ENCODE data around the gene MARCHF3.
"Not testable (repeated sequence)": the region's sequence is repeated elsewhere in the genome, so short reads cannot be mapped to it uniquely, and the experiment has no call there.

Gene MARCHF3

DNA sequence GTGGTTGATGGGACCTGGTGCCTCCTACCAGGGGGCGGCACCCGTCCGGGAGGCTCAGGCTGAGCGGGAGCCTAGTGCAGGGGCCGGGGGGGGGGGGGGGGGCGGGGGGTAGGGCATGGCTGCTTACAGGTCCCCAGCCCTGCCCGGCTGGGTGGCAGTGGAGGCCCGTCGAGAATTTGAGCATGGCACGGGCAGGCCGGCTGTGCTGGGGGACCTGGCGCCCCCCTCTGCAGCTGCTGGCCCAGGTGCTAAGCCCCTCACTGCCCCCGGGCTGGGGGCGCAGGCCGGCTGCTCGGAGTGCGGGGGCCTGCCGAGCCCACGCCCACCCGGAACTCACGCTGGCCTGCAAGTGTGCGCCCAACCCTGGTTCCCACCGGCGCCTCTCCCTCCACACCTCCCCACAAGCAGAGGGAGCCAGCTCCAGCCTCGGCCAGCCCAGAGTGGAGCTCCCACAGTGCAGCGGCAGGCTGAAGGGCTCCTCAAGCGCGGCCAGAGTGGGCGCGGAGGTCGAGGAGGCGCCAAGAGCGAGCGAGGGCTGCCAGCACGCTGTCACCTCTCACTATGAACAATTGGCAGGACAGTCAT lies 175.7 kb downstream of the MARCHF3 start:
- FAIRE-seq (no peak), DNase-seq (ENCODE audit: insufficient read length, low spot score) (no peak)

DNA sequence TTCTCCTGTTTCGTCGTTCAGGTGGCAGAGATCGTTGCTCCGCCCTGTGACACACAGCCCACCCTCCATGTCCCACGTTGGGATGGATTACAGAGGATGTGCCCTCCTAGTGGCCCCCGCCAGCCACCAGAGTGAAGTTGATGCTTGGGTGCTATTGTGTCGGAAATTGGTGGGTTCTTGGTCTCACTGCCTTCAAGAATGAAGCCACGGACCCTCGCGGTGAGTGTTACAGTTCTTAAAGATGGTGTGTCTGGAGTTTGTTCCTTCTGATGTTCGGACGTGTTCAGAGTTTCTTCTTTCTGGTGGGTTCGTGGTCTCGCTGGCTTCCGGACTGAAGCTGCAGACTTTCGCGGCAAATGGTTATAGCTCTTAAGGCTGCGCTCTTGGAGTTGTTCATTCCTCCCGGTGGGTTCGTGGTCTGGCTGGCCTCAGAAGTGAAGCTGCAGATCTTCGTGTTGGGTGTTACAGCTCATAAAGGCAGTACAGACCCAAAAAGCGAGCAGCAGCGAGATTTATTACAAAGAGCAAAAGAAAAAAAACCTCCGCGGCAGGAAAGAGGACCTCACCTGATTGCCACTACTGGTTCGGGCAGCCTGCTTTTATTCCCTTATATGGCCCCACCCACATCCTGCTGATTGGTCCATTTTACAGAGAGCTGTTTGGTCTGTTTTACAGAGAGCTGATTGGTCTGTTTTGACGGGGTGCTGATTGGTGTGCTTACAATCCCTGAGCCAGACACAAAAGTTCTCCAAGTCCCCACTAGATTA lies 176.6 kb downstream of the MARCHF3 start:
- not testable (repeated sequence) for FAIRE-seq; DNase-seq (ENCODE audit: insufficient read length, low spot score)

DNA sequence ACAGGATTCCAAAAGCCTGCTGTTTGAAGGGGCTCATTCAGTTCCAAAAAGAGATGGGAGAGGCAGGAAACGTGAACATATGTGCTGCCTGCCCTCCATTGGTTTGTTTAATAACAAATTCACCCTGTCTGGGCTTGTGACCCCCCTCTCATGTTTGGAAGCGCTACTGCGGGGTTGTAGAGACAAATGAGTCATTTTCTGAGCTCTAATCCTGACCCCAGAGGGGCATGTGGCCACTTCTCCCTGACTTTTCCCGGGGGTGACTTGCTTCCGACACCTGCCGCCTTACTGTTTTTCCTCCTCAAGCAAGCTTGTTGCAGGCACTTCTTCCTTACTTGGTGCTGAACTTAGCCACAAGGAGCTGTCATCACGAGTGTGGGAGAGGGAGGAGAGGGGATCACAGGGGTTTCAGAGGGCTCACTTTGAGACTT lies 177.5 kb downstream of the MARCHF3 start:
- no peak for FAIRE-seq

DNA sequence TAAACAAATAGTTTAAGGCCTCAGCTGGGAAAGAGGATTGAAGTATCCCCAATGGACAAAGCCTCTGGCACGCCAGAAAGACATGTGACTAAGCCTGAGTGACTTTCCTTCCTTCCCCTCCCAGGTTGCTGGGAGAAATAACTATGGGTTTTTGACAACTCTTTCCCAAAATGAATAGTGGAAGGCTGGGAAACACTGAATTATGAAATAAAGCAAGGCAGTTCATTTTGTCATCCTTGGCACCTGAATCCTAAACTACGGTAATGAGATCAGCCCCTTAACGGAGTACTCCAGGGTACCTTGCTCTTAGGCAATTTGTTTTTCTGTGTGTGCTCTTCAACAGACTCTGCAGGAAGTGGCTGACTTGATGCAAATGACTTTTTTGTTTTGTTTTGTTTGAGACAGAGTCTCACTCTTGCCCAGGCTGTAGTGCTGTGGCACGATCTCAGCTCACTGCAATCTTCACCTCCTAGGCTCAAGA lies 178.2 kb downstream of the MARCHF3 start:
- DNase-seq (ENCODE audit: insufficient read length, low spot score) (no peak), FAIRE-seq (peak; percentile 86)

More for the DNA sequence above, 177.5 kb downstream of the MARCHF3 start:
- no peak for DNase-seq (ENCODE audit: insufficient read length, low spot score)

DNA sequence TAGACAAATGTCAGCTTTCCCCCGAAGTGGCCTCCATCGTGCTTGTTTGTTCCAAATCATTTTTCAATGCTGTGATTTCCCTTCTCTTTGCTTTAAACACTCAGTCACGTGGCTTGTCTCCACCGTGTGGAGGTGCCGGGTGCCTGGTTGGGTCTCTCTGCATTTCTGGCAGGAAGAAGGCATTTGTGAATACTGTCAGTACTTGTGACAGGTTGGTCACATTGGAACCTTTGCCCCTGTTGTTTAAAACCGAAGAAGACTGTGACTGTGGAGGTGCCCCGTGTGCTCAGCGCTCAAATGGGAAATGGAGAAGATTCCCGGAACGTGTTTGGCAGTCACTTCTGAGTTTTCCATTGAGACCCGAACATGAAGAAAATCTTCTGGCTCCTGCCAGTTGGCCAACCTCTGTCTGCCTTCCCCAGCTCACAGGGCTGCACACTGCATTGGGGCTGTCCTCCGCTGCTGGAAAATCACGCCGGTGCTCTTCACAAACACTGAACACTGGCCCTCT lies 178.8 kb downstream of the MARCHF3 start:
- no peak for FAIRE-seq
- no peak for DNase-seq (ENCODE audit: insufficient read length, low spot score)

DNA sequence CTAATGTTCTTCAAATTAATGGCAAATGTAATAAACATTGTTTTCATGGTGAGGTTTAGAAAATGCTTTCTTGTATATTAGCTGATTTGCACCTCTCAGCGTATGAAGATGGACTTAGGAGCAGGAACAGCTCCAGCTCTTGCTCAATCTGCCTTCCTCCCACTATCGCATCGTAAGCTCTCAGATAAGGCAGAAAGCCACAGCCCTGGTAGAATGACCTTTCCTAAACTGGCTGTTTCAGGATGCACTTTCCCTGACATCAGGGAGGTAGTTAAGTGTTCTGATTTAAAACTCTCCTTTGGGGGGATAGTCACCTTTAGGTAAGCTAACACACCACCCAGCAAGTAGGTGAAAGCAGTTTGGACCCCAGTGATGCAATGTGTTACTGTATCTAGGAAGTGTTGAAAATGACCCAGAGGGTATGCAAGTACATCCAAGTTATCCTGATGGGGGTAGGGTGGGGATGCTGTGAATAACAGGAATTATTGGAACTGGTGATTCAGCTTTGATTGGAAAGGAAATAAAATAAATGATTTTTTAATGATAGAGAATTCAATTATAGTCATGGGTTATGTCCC lies 181.2 kb downstream of the MARCHF3 start:
- DNase-seq (ENCODE audit: insufficient read length, low spot score) (no peak), FAIRE-seq (no peak)

DNA sequence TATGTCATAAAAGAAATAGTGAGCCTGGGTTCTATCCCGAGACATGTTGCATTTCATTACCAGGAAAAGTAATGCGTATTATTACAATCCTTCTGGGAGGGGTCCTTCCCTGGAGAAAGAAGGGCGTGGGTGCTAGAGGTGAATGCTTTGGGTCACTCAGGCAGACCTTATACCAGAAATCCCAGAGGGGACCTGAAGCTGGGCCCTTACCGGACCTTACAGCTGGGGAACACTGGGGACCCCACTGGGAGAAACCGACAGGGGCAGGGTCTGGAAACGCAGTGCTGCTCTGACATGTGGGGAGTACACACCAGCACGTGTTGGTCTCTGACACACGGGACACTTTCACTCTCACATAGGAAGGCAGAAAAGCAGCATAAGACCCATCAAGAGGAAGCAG lies 182.1 kb downstream of the MARCHF3 start:
- DNase-seq (ENCODE audit: insufficient read length, low spot score) (no peak), FAIRE-seq (no peak)

DNA sequence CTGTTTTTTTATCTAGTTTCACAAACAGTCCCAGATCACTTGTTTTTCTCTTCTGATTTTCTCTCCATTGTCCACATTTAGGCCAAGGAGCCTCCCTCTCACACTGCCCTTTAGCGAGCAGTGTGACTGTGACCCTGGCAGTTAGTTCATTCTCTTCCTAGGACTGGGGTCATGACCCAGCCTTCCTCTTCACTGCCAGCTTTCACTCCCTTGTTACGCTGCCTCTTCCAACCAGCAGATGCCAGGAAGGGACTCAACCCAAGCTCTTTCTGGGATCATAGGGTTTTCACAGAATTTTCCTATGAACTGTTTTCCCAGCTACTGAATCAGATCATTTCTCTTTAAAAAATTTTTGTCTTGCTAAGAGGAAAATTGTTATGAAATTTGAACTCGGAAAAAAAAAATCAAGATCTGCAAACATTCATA lies 182.5 kb downstream of the MARCHF3 start:
- DNase-seq (ENCODE audit: insufficient read length, low spot score): no peak
- no peak for FAIRE-seq

DNA sequence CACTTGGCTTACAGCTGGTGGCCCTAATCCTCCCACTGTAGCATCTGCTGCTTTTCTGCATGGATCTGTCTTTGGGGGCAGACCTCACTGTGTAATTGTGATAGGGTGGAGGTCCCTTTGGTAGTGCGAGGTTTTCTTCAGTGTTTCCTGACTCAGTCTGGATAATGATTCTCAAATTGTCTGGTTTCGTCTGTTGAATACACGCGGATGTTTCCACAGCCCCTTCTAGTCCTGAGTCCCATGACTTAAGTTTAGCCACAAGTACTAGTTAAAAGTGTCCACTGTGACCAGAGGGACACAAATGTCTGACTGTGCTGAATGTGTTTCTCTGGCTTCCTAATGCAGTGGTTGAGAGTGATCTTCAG lies 182.9 kb downstream of the MARCHF3 start:
- FAIRE-seq (no peak), DNase-seq (ENCODE audit: insufficient read length, low spot score) (no peak)

DNA sequence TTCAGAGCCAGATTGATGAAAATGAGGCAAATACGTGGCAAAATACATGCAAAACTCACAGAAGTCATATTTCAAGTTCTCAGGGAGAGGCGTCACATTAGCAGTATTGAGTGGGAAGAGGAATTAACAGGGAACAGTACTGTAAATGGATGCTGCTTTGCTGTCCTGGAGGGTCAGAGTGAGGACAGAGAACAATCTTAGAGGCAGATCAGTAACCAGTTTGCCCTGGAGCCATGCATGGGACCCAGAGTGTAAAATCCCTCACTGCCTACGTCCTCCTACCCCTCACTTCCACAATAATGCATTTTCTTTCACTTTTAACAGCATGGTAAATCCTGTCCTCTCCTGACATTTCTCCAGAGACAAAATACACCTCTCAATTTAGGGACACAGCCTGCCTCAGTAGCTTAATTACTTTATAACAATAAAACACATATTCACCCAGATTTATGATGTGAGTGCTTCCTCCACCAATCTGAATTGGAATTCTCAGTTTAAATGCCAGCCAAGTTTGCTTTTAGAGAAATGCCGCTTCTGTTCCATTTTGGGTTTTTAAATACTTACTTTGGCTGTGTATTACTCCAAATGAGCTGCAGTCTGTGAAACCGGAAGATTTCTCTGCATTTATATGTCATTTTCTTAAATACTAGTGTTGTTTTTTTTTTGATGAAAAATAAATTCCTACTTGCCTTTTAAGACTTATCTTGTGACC lies 183.5 kb downstream of the MARCHF3 start:
- no peak for DNase-seq (ENCODE audit: insufficient read length, low spot score)
- no peak for FAIRE-seq

DNA sequence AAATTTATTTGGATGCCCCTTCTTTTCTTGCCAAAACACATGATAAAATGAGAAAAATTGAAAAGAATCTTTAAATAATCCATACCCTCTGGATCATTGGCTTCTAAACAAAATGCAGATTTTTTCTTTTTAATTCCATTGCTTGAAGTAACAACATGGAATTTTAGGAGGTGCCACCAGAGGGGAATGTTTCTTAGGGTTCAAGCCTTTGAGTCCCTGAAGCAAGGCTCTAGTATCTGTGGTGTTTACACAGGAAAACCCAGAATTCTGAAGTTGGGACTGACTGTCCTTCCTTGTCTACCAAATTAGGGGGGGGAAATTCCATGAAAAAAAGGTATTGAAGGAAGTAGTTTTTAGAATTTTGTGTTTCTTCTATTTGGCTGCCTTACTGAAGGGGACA lies 184.0 kb downstream of the MARCHF3 start:
- peak; percentile 58 for FAIRE-seq
- DNase-seq (ENCODE audit: insufficient read length, low spot score): no peak

DNA sequence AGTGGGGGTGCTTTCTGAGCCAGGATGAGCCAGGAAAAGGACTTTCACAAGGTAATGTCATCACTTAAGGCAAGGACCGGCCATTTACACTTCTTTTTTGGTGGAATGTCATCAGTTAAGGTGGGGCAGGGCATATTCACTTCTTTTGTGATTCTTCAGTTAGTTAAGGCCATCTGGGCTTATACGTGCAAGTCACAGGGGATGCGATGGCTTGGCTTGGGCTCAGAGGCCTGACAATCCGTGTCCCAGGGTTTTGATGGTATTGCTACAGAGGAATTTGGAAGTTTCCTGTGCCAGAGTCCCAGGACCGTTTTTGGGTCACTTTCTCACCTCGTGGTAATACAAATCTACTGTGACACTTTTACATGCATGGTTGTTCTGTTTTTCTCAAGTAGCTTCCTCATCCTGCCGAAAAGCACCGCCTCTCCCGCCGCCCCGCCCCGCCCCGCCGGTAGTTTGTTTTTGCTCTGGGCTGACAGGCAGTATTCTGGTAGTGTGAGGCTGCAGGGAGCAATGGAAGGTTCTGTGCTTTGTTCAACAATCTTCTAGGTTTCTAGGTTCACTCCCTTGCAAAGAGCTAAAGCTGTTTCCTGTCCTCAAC lies 184.8 kb downstream of the MARCHF3 start:
- peak; percentile 44 for DNase-seq (ENCODE audit: insufficient read length, low spot score)
- FAIRE-seq: peak; percentile 76

DNA sequence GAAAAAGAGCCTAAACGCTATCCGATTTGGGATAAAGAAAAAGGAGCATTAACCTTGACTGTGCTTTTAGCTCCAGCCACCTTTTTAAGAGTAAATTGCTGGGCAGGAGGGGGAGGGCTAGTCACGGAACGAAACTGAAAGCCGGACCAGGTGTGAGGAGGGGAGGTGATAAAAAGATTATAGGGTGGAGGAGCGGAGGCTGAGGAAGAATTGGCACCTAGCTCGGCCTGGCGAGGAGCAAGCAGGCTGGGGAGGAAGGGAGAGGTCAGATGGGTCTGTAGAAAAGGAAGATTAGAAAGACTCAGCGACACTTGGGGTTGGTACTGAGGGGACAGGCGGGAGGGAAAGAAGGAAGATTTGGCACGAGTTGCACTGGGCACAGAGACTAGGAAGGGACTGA lies 187.0 kb downstream of the MARCHF3 start:
- not testable (repeated sequence) for DNase-seq (ENCODE audit: insufficient read length, low spot score); FAIRE-seq

DNA sequence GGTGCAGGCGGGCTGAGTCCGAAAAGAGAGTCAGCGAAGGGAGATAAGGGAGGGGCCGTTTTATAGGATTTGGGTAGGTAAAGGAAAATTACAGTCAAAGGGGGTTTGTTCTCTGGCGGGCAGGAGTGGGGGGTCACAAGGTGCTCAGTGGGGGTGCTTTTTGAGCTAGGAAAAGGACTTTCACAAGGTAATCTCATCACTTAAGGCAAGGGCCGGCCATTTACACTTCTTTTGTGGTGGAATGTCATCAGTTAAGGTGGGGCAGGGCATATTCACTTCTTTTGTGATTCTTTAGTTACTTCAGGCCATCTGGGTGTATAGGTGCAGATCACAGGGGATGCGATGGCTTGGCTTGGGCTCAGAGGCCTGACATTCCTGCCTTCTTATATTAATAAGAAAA lies 191.0 kb downstream of the MARCHF3 start:
- DNase-seq (ENCODE audit: insufficient read length, low spot score); FAIRE-seq: not testable (repeated sequence)

DNA sequence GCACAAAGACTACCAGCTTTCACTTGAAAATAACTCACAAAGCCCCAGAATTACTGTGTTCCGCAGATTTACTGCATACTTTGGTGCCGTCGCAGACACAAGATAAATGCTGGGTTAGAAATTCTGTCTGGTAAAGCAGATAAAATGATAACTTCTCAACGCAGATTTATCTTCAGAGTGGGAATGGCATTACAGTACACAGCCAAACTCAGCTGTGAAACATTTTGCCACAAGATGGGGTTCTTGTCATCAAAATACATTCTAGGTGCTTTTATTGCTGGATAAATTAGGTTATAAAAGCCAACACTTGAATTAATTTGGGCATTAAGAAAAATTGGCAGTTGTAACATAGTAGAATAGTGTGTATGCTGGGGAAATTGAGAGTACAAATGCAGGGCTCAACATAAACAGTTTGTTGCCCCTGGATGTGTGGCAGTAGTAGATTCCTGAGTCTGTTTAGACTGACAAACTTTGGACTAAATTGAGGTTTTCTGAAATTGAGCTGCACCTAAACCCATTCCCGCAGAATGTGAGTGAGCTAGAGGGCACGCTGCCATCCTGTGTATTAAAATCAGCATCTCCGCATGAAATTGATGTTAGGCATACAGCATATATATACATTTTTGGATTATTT lies 192.3 kb downstream of the MARCHF3 start:
- FAIRE-seq (peak; percentile 72), DNase-seq (ENCODE audit: insufficient read length, low spot score) (no peak)

DNA sequence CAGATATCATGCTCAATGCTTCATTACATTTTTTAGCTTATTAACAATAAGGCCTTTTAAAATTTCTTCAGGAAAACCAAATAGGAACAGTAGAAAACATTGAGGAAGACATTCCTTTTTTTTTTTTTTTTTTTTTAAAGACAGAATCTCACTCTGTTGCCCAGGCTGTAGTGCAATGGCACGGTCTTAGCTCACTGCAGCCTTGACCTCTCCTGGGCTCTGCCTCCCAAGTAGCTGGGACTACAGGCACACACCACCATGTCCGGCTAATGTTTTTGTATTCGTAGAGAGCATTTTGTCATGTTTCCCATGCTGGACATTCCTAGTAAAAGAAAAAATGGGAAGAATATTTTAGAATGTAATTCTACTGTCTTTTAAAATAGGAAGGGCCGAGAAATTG lies 193.1 kb downstream of the MARCHF3 start:
- DNase-seq (ENCODE audit: insufficient read length, low spot score) (no peak), FAIRE-seq (no peak)

DNA sequence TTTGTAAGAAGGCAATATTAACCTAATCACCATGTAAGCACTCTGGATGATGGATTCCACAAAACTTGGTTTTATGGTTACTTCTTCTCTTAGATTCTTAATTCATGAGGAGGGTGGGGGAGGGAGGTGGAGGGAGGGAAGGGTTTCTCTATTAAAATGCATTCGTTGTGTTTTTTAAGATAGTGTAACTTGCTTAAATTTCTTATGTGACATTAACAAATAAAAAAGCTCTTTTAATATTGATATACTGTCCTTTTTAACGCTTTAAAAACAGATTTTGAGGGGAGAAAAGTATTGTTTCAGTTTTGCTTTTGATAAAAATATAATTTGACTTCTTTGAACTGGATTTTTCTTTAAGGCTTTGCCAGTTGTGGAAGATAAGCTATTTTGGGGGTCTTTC lies 193.6 kb downstream of the MARCHF3 start:
- FAIRE-seq: no peak
- DNase-seq (ENCODE audit: insufficient read length, low spot score): no peak

DNA sequence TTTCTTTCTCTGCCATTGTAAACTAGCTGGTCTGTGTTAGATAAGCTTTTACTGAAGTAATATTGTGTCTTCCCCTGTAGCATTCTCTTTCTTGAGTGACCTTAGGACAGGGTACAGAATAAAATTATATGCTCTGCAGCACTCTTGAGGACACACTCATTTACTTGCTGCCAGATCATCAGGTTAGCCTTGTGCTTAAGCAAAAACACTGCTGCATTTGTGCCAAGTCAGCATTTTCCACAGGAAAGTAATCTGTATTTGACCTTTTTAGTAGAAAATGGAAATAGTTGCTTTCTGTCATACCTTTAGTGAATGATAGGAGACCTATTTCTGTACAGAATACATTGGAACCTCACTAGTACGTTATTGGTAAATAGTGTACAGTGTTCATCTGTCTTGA lies 199.2 kb downstream of the MARCHF3 start:
- FAIRE-seq (no peak), DNase-seq (ENCODE audit: insufficient read length, low spot score) (no peak)

DNA sequence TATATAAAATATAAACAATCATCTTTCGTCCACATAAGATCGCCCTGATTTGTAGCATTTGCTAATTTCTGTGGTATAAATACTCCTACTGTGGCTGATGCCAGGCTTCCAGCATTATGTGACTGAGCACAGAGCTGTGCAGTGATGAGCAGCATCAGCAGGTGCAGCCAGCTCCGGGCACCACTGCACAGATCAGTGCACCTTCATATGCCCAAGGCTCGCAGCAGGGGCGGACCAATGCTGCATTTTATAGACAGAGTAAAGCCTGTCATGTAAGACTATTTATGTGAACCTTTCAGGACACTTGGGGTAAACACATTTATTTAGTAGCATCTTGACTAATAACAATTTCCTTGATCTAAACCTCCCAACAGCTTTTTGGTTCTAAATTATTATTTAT lies 200.3 kb downstream of the MARCHF3 start:
- FAIRE-seq (no peak), DNase-seq (ENCODE audit: insufficient read length, low spot score) (no peak)

DNA sequence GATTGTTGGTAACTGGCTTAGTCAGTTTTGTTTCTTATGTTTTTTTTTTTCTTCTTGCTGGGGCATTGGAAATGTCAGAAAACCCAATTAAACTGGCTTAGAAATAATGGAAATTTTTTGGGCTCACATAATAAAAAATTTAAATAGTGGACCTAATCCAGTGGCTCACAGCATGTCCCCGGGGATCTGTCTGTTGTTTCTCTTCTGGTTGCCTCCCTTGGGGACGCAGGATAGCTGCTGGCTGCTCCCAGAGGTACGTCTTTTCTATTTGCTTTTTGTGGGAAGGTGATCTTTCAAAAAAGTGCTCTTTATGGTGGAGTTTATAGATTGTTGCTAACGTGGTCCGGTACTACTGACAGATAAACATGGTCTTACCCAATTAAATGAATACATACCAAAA lies 201.3 kb downstream of the MARCHF3 start:
- FAIRE-seq: no peak
- no peak for DNase-seq (ENCODE audit: insufficient read length, low spot score)
